AG04449 (cell line): ENCODE data around the gene ACSF2.

Experiments
- CTCF ChIA-PET: fragments of 350-600 bp; formaldehyde crosslinking; extraction: SDS; loops from one replicate; lab custom pipeline; 2021; ENCODE audit warnings: antibody characterized with exemption; lab: Yijun Ruan, JAX
- POLR2A ChIA-PET: fragments of 400-600, 350-600 bp; formaldehyde crosslinking; extraction: SDS; loops from one replicate; lab custom pipeline; 2020; ENCODE audit warnings: antibody characterized with exemption, inconsistent platforms; lab: Yijun Ruan, JAX
- DNase-seq: peaks from one replicate; pipeline ENCODE4 v3.0.0-alpha.2; 2010; ENCODE audit warnings: low read depth, low spot score
- H3K4me3 ChIP-seq: 2 replicates; pipeline ENCODE4 v1.5.1; 2011; ENCODE audit warnings: low read depth, mild to moderate bottlenecking, control low read depth, low read length
- TF ChIP-seq, protein P1 (sequence below): IDR thresholded peaks from one replicate; pipeline ENCODE4 v1.5.1; 2011; ENCODE audit warnings: mild to moderate bottlenecking, moderate library complexity, low read length, control low read depth, inconsistent platforms; ENCODE audit not compliant: insufficient read depth; ENCODE audit errors: missing control alignments

The ACSF2 gene

DNA sequence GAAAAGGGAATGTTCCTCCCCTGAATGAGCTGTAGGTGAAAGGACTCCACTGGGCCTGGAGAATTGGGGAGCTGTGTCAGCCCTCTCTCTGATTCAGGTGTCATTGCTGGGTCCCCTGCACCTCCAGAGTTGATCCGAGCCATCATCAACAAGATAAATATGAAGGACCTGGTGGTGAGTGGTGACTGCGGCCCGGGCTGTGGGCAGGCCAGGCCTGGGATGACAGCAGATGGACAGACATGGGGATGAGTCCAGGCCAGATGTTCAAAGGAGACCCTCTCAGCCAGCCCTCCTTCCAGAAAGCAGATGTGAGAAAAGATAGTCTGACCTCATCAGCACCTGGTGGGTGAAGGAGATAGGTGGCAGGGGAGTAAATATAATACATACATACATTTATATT, 38.1 kb downstream of the ACSF2 start:
- no peak for DNase-seq
- H3K4me3 ChIP-seq, result no peak overlapping the region
- ChIA-PET CTCF (interaction anchor here (1.2 to 1.3 kb wide), 2 partner anchors 12 to 15 kb away, joined by 3 to 4 read pairs; no protein-coding TSS in a partner anchor), POLR2A (no interaction called here)
- TF ChIP-seq, protein P1, sequence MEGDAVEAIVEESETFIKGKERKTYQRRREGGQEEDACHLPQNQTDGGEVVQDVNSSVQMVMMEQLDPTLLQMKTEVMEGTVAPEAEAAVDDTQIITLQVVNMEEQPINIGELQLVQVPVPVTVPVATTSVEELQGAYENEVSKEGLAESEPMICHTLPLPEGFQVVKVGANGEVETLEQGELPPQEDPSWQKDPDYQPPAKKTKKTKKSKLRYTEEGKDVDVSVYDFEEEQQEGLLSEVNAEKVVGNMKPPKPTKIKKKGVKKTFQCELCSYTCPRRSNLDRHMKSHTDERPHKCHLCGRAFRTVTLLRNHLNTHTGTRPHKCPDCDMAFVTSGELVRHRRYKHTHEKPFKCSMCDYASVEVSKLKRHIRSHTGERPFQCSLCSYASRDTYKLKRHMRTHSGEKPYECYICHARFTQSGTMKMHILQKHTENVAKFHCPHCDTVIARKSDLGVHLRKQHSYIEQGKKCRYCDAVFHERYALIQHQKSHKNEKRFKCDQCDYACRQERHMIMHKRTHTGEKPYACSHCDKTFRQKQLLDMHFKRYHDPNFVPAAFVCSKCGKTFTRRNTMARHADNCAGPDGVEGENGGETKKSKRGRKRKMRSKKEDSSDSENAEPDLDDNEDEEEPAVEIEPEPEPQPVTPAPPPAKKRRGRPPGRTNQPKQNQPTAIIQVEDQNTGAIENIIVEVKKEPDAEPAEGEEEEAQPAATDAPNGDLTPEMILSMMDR, result no peak

DNA sequence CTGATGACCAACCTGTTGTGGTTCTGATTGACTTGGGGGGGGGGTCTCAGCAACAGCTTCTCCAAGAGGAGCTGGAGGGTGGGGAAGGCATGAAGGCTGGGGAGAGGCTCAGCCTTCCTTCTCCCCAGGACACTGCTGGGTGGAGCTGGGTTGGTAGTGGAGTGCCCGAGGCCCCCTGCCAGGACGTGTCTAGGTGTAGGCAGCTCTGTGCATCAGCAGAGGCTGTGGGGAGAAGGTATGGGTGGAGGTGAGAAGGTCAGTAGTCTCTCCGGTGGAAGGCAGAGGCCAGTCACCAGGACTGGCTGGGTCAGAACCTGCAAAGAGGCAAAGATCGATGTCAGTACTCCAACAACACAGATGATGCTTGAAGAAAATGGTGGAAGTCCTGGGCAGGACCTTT, 38.7 kb downstream of the ACSF2 start:
- TF ChIP-seq, protein P1, result no peak
- H3K4me3 ChIP-seq, result no peak overlapping the region
- ChIA-PET CTCF (interaction anchor here (0.6 kb wide), 1 partner anchor 14 kb away, joined by 3 read pairs; the partner anchor contains the start of gene RSAD1), POLR2A (no interaction called here)
- DNase-seq, result no peak

DNA sequence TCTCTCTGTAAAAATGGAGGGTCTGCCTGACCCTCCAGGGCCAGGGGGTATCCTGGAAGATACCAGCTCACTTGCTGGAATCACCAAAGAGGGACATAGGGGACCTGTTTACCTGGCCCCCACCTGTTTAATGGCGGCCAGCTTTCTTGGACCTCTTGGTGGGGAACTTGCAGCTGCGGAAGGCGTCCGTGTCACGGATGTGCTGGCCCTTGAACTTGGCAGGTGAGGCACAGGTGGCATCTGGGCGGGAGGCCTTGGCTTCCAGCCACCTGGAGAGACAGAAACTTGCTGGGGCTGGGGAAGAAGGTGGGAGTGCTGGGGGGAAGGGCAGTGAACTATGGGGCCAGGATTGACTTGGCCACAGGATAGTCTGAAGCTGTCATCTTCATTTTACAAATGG, 39.2 kb downstream of the ACSF2 start:
- TF ChIP-seq, protein P1, result no peak
- H3K4me3 ChIP-seq, result no peak overlapping the region
- ChIA-PET CTCF (interaction anchor here (0.6 kb wide), 1 partner anchor 13 kb away, joined by 3 read pairs; the partner anchor contains the start of gene RSAD1), POLR2A (no interaction called here)
- DNase-seq, result no peak

DNA sequence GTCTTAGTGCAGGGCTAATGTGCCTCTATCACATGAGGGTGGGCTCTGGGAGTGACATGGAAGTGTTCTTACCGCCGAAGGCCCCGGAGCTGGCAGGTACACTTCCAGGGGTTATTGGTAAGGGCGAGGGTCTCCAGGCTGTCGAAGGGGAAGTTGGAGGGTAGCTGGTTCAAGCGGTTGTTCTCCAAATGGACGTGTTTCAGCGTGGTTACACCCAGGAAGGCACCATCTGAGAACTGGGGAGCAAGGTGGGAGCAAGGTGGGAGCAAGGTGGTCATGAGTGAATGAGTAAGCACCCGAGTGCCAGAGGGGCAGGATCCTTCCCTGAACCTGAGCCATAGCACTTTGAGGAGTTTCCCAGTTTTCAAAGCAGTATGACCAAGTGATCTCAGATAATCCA, 39.6 kb downstream of the ACSF2 start:
- TF ChIP-seq, protein P1, result no peak
- no peak for DNase-seq
- no peak overlapping the region for H3K4me3 ChIP-seq
- ChIA-PET CTCF (no interaction called here), POLR2A (no interaction called here)

DNA sequence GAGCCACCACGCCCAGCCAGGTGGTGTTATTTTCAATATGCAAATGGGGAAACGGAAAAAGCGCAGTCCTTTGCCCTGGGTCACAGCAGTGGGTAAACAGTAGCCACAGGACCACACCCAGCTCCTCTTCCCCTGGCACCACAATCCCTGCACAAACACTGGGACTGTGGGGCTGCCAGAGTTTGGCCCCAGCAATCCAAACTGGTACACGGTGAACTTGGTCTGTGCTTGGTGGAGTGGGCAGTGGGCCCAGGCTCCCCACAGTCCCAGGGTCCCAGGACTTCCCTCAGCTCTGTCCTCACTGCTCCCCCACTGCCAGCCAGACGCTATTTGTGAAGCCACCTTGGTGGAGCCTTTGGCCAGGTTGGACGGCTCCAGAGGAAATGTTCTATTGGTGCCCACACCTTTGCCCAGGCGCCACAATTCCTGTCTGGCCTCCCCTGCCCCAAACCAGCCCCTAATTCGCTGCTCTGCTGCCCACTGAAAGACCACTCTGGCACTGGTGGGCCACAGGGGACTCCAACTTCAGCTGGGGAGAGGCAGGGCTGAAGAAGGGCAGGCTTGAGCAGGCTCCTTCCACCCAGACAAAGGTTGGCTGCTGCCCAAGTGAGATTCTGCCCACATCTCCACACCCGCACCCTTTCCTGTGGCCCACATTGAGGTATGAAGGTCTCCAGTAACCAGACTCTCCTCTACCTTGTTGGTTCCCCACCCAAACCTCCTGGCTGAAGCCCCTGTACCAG, 40.5 kb downstream of the ACSF2 start:
- ChIA-PET POLR2A (no interaction called here), CTCF (interaction anchor here (1.8 kb wide), 1 partner anchor 12 kb away, joined by 12 read pairs; the partner anchor contains the start of gene RSAD1)
- TF ChIP-seq, protein P1, result no peak
- no peak overlapping the region for H3K4me3 ChIP-seq
- no peak for DNase-seq

DNA sequence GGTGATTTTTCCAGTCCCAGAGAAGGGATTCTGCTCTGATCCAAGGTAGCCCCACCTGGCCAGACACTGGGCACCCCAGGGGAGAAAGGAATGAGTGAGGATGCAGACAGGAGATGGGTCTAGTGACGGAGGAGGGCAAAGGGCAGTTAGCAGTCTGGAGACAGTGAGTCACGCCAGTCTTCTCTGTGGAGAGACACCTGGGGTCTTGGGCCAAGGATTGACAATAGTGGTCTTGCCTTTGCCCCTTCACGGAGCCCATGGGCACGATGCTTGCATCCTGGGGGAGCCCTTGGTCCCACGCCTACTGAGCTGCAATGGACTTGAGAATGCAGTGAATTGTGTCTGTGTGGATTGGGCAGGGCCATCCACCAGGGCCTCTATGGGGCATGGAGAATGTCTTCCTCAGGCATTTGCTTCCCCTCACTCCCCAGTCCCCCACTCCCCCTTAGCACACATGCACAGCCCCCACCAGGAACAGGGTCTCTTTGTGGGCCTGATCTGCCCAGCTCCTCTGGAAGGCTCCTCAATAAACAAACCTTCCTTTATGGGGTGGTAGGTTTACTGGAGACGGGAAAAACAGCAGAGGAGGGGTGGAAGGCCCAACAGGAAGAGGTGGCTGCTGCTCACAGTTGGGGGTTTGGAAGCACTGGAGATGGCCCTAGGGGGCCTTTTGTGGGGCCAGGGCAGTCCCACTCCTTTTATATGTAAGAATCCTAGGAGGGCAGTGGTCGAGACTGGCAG, 41.3 kb downstream of the ACSF2 start:
- POLR2A ChIA-PET, result interaction anchor here (0.6 kb wide), 1 partner anchor 25 kb away, joined by 3 read pairs; no protein-coding TSS in a partner anchor
- CTCF ChIA-PET, result interaction anchor here (1.3 to 1.8 kb wide), 4 partner anchors 9 to 34 kb away, joined by 3 to 12 read pairs (median 4); partner anchors contain the start of gene RSAD1
- no peak overlapping the region for H3K4me3 ChIP-seq
- TF ChIP-seq, protein P1, result no peak
- DNase-seq, result no peak
